MV-4-11 (cell line): ENCODE measurements around the gene ADAM8.

Experiments
- DNase-seq: peaks from one replicate; lab custom pipeline; 2025; lab: John Stamatoyannopoulos, UW

ADAM8 gene

DNA sequence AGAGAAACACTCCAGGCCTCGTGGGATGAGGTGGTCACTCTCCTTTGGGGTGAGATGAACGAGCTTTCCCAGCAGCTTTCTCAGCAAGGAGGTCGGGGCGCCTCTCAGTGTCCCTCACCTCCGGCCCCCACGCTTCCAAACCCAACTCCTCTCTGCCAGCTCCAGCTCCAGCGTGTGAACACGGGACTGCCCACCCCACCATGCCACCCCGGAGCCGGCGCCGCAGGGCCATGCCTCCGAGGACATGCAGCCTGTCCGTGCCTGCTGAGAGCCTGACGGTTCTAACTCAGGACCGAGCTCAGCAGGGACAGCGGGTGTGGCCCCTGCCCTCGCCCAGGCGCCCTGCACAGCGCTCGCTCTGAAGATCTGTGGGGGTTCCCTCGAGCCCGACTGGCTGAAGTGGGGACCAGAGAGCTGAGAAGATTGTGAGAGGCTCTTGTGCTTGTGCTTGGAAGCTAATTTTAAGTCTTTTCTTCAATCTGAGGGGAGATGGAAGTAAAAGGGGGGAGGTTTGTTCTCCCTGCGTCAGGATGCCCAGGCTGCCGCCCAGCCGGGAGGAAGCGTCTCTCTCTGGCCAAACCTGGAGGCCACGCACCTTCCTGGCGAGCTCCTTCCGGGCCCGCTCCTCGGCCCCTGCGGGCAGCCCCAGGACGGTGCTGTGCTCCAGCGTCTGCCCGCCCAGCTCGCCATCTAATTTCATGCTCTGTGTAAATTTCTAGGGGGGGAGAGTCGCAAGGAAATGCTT, 5.1 kb upstream of the ADAM8 start:
- DNase-seq, result no peak

DNA sequence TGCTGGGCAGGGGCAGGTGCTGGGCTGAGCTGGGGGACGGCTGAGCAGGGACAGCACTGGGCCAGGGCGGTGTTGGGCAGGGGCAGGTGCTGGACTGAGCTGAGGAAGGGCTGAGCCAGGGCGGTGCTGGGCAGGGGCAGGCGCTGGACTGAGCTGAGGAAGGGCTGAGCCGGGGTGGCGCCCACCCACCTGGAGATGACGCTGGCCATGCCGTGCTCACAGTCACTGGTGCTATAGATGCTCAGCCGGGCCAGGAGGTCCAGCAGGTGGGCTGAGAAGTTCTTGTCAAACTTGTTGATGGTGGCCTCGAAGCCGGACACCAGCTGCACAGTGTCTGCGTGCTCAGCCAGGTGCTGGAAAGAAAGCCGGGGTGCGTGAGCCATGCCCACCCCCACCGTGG, 4.4 kb upstream of the ADAM8 start:
- no peak for DNase-seq

GRCh38 chr10:133280391-133281059, 3.9 kb upstream of the ADAM8 start:
- DNase-seq, result no peak

DNA sequence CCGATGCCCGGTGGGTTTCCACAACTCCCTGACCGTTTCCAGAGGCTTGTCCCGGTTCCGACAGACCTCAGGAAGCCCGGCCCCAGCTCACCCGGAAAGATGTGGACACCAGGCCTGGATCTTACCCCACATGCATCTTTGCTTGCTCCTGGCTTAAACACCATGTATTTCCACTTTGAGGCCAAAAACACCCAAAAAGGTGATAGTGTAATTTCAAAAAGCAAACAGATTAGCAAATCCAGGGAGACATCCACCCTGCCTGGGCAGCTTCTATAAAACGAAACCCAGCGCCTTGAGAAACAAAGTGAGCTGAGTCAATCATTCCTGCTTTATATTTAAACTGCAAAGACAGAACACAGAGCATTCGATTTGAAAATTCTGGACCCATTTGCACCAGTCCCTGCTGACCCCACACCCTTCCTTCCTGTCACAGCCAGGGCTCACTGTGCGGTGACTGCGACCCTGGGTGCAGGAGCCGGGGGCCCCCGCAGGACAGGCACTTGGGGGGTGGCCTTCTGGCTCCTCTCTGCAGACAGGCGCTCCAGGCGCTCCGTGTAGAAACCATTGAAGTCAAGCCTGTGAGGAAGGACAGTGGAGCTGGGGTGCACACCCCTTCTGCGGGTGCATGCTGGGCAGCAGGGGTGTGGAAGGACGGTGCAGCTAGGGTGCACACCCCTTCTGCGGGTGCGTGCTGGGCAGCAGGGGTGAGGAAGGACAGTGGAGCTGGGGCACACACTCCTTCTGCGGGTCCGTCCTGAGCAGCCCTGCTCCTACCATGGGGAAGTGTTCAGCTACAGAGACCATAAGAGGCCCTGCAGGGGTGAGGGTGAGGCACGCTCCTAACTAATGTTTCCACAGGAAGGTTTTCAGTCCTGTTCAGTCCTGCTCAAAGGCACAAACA, 2.9 kb upstream of the ADAM8 start:
- peak; percentile 81 for DNase-seq

DNA sequence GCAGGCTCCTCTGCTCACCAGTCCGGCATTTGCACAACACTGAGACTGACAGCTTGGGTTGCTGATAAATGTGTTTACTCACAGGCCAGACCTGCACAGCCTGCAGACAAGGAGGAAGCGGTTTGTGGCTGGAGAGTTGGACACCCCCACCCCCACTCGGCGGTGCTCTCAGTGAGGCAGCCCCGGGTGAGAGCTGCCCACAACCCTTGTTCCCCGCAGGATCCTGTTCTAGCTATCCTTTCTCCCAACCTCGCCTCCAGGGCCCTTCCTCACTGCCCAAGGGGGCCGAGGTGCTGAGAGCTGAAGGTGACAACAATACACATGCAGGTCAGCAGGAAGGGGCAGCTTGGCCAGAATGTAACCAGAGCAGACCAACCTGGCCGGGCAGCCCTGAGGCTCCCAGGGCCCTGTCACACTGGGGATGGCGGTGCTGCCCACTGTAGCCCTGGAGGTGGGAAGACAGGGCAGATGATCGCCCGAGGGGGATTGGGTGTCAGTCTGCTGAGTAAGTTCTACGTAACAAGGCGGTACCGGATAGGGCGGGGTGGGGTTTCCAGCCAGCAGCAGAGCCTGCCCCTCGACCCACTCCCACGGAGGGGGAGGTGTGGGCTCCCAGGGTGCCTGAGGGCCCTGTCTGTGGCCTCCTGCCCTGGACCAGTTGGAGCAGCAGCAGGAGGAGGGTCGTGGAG, 2.1 kb upstream of the ADAM8 start:
- peak; percentile 94 for DNase-seq

- peak; percentile 62 for DNase-seq
These were observed 1.4 kb upstream of the ADAM8 start for GRCh38 chr10:133277993-133278576.

- no peak for DNase-seq
These were observed 767 bp upstream of the ADAM8 start for GRCh38 chr10:133277277-133277992.

GRCh38 chr10:133276100-133276434, 601 bp downstream of the ADAM8 start:
- no peak for DNase-seq

GRCh38 chr10:133275684-133276092, 980 bp downstream of the ADAM8 start:
- DNase-seq, result peak; percentile 6

DNA sequence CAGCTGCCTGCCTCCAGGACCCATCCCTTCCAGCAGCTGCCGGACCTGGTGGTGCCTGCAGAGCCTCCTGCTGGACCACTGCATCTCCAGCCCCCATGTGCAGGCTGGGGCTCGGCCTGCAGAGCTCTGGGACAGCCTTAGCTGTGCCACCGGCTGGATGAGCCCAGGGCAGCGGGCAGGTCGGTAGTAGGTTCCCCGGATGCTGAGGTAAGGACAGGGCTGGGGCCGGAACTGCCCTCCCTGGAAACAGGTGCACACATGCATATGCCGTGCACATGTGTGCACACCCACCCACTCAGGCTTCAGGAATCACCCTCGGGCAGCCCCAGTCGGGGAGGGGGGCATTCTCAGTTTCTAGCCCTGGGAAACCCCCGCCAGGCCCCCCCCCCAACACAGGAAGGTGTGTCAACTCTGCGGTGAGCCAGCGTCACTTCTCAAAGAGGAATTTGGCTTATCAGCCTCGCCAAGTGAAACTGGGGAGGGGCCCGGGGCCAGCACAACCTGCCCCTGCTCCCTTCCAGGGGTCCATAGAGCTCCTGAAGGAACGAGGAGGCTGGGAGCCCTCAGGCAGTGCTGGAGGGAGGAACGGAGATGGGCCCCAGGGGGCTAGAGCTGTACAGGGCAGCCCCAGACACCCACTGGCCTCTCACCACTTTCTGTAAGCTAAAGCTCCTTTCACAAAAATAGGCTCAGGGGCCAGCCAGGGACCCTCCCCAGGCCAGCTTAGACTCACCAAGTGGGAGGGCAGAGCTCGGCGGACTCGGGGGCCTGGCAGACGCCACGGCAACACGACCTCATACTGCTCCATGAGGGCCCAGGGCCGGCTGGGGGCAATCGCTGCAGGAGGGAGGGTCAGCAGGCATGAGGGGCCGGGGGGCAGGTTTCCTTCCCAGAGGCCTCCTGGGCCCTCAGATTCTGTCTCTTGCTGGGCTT, 1.7 kb downstream of the ADAM8 start:
- peak; percentile 69 for DNase-seq

GRCh38 chr10:133273534-133274143, 3.0 kb downstream of the ADAM8 start:
- no peak for DNase-seq

- DNase-seq, result no peak
These were observed 3.7 kb downstream of the ADAM8 start for GRCh38 chr10:133272964-133273420.

DNA sequence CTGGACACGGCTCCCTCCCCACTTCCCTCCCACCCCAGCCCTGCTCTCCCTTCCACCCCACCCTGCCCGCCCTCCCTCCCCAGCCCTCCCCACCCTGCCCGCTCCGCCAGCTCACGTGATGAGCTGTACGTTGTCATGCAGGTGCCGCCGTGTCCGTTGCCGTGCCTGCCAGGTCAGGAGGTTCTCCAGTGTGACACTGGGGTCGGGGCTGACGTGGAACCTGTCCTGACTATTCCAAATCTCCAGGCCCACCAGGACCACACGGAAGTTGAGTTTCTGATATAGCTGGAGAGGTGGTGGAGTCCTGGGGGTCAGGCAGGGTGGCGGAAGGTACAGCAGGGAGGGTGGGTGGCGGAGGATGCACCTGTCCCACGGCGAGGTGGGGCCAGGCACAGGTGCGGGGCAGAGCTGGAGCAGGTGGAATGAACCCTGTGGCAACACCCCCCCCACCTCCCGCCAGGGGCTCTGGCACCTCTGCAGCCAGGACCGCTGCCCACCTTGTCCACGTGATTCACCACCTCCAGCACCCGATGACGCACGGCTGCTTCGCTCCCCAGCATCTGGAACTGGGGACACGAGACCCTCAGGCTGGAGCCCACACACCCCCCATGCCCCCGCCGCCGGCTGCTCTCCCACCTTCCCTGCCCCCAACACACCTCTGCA, 4.2 kb downstream of the ADAM8 start:
- no peak for DNase-seq

DNA sequence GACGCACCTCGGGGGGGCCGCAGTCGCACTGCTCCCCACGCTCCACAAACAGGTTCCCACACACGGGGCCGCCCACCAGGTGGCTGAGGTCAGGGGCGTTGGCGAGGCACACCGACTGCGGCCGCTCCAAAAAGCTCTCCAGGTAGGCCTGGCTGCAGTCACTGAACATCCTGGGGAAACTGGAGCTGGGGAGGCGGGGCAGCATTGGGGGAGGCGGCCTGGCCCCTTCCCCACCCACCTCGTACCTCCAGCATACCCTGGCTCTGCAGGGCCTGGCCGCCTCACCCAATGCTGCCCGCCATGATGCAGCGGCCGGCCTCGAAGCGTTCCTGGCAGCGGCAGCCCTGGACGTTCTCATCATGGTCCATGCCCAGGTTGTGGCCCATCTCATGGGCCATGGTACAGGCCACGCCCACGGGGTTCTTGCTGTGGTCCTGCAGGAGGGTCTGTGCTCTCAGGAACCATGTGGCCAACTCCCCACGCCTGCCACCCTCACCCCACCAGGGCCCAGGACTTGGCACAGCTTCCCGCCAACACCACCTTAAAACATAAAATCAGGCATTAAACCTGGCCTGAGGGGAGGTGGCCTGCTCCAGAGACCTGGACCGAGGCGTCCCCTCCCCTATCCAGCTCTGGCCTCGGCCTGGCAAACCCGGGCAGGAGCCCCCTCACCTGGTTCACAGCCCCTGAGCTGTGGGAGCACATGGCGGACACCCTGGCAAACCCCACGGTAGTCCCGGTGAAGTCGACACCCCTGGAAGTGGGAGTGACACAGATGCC, 5.0 kb downstream of the ADAM8 start:
- DNase-seq, result no peak

- no peak for DNase-seq
These were observed 5.8 kb downstream of the ADAM8 start for GRCh38 chr10:133270773-133271297.

DNA sequence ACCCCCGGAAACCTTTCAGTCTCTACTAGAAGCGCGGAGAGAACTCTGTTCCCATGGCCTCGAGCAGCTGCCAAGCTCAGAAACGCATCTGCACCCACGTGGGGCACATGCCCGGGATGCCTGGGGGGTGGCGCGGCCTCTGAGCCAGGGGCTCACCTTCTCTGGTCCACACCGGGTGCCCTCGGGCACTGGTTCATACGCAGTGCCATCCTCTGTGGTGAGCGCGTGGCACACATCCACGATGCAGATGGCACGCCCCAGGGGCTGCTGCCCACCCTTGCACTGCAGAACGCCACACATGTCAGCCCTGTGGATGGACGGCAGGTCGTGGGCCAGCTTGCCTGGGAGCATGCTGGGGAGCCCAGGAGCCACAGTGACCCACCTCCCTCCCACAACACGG, 6.5 kb downstream of the ADAM8 start:
- no peak for DNase-seq

DNA sequence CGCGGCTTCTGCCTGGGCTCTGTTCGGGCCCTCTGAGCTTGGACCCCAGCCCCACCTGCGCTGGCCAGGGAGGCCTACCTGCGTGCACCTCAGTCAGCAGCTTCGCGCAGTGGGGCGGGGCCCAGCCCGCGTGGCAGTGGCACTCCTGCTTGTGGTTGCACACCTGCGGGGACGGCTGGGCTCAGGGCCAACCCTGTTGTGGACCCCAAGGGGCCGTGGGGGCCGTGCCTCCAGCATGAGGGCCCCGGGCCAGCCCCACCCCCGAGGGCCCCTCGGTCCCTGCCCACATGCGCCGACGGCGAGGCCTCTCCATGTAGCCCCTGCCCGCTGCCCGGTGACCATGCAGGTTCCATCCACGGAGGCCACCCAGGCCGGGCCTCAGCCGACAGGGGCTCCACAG, 7.3 kb downstream of the ADAM8 start:
- DNase-seq, result no peak

DNA sequence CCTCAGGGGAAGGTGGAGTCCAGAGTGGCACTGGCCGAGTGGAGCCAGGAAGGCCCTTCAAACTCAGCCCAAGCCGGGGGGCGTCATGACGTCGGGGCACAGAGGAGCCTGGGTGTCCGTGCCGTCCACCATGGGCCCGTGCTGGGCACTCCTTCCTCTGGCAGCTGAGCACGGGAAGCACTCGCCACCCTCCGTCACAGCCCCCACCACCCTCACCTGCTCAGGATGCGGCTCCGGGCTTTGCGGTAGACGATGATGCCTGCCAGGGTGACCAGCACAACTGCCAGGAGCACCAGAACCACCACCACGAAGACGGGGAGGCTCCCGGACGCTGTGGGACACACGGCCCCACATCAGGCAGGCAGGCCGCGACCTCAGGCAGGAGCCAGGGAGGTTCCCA, 8.1 kb downstream of the ADAM8 start:
- no peak for DNase-seq
